OCI-LY1 (cell line): ENCODE measurements around the gene TCF25.

ENCODE experiments used
- H2AFZ ChIP-seq: fragments of 200-600 bp; sonication (generic), shearing (Covaris generic); 2 replicates; pipeline ENCODE4 v1.6.0; 2014; ENCODE audit warnings: antibody characterized with exemption, mild to moderate bottlenecking, low read length
- H3F3A ChIP-seq: fragments of 200-600 bp; sonication (generic), shearing (Covaris generic); 2 replicates; pipeline ENCODE4 v1.6.0; 2014; ENCODE audit warnings: mild to moderate bottlenecking, antibody characterized with exemption, low read length, moderate library complexity; ENCODE audit not compliant: insufficient read depth
- H3K27ac ChIP-seq: fragments of 200-600 bp; sonication (generic); 2 replicates; pipeline ENCODE4 v1.5.1; 2014; ENCODE audit warnings: low read length, mixed run types, mild to moderate bottlenecking, low read depth; ENCODE audit not compliant: poor library complexity, severe bottlenecking
- H3K27me3 ChIP-seq: fragments of 200-600 bp; sonication (generic); 2 replicates; pipeline ENCODE4 v1.6.0; 2014; ENCODE audit warnings: antibody characterized with exemption, mild to moderate bottlenecking, low read length, moderate library complexity; ENCODE audit not compliant: insufficient read depth
- H3K36me3 ChIP-seq: fragments of 200-600 bp; sonication (generic); 2 replicates; pipeline ENCODE4 v1.6.1; 2014; ENCODE audit warnings: mild to moderate bottlenecking, antibody characterized with exemption, low read length, moderate library complexity, mixed read lengths; ENCODE audit not compliant: insufficient read depth
- H3K4me1 ChIP-seq: fragments of 200-600 bp; sonication (generic); 2 replicates; pipeline ENCODE4 v1.5.1; 2014; ENCODE audit warnings: mild to moderate bottlenecking, low read length, moderate library complexity; ENCODE audit not compliant: insufficient read depth, severe bottlenecking
- H3K4me2 ChIP-seq: fragments of 200-600 bp; sonication (generic), shearing (Covaris generic); 2 replicates; pipeline ENCODE4 v1.6.1; 2014; ENCODE audit warnings: low read length
- H3K4me3 ChIP-seq: fragments of 200-600 bp; sonication (generic); 2 replicates; pipeline ENCODE4 v1.5.1; 2014; ENCODE audit warnings: low read length, low read depth, mild to moderate bottlenecking, mixed read lengths; ENCODE audit not compliant: poor library complexity, severe bottlenecking
- H3K79me2 ChIP-seq: fragments of 200-600 bp; shearing (Covaris generic); 2 replicates; pipeline ENCODE4 v1.6.1; 2016; ENCODE audit warnings: mixed run types, low read length, mixed read lengths; ENCODE audit not compliant: insufficient read depth
- H3K9ac ChIP-seq: fragments of 200-600 bp; sonication (generic), shearing (Covaris generic); 2 replicates; pipeline ENCODE4 v1.6.1; 2014; ENCODE audit warnings: mild to moderate bottlenecking, low read length, mixed read lengths
- H3K9me2 ChIP-seq: fragments of 200-600 bp; sonication (generic), shearing (Covaris generic); 2 replicates; pipeline ENCODE4 v1.6.1; 2014; ENCODE audit warnings: low read depth, mild to moderate bottlenecking, low read length, mixed read lengths
- H3K9me3 ChIP-seq: fragments of 200-600 bp; shearing (Covaris generic); 2 replicates; pipeline ENCODE4 v1.6.1; 2014; ENCODE audit warnings: low read length, mixed read lengths
- H4K20me1 ChIP-seq: fragments of 200-600 bp; sonication (generic), shearing (Covaris generic); 2 replicates; pipeline ENCODE4 v1.6.0; 2016; ENCODE audit warnings: mild to moderate bottlenecking, low read length; ENCODE audit not compliant: insufficient read depth
- CTCF ChIP-seq: fragments of 200-600 bp; sonication (generic), shearing (Covaris generic); IDR thresholded peaks from 2 replicates; pipeline ENCODE4 v1.5.1; 2017; ENCODE audit warnings: mild to moderate bottlenecking, antibody characterized with exemption, low read length, moderate library complexity, mixed read lengths
- EZH2 ChIP-seq: fragments of 200-600 bp; sonication (generic), shearing (Covaris generic); IDR thresholded peaks from 2 replicates; pipeline ENCODE4 v1.8.0; 2017; ENCODE audit warnings: borderline replicate concordance, mixed run types, mild to moderate bottlenecking, antibody characterized with exemption, low read length, moderate library complexity, mixed read lengths

TCF25 gene

DNA sequence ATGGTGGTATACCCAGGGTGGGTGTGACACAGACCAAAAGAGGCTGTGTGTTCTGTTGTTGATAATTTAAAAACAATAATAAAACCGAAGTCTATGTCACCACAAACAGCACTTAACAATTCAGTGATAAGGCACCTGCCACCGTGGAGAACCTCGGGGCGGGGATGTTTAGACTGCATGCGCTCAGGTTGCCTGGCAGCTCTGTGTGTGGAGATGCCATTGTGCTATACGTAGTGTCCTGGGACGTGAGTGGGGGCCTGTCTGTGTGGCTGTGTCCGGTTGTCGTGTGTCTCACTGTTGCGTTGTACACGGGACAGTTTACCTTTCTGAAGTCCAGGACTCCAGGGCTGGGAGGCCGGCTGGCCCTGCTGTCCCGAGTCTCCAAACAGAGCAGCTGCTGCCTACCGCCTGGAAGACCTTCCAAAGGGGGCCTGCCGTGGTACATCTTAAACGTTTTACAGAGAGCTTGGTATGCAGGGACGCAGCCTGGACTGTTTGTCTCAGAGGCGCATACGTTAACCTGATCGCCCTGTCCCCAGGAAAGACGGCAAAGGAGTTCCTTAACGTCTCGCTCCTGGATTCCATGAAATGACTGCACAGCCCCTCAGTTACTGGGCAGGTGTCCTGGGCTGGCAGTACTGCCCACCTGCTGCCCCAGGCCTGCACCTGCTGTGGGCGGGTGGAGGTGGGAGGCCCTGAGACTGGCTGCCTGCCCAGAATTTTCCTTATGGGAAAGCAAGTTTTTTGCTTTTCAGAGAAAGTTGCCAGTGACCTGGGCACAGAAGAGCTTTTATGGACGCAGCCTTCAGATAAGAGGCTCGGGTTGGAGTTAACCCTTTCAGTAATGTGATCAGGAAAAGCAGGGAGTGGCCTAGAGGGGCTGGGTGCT lies 26.1 kb upstream of the TCF25 start:
- no peaks in the 10 kb centered on the region for H3K9me3 ChIP-seq
- H3F3A ChIP-seq: no peaks in the 10 kb centered on the region
- H2AFZ ChIP-seq: no peak overlapping the region
- no peaks in the 10 kb centered on the region for H3K9me2 ChIP-seq
- H3K79me2 ChIP-seq: no peaks in the 10 kb centered on the region
- H4K20me1 ChIP-seq: no peaks in the 10 kb centered on the region
- no peak overlapping the region for H3K4me2 ChIP-seq
- H3K4me1 ChIP-seq: peaks cover 27% of the 10 kb centered on the region
- TF ChIP-seq CTCF (no peak), EZH2 (no peak)
- H3K27ac ChIP-seq: no peak overlapping the region
- no peaks in the 10 kb centered on the region for H3K36me3 ChIP-seq
- H3K4me3 ChIP-seq: no peak overlapping the region
- no peak overlapping the region for H3K9ac ChIP-seq
- no peaks in the 10 kb centered on the region for H3K27me3 ChIP-seq

- Histone ChIP-seq H3K9ac (no peak overlapping the region), H3K27me3 (no peaks in the 10 kb centered on the region), H3F3A (no peaks in the 10 kb centered on the region), H3K27ac (no peak overlapping the region), H2AFZ (no peak overlapping the region), H3K4me2 (no peak overlapping the region), H3K4me3 (no peak overlapping the region), H3K36me3 (no peaks in the 10 kb centered on the region), H3K9me3 (no peaks in the 10 kb centered on the region), H4K20me1 (no peaks in the 10 kb centered on the region), H3K79me2 (no peaks in the 10 kb centered on the region), H3K4me1 (peaks cover 26% of the 10 kb centered on the region), H3K9me2 (no peaks in the 10 kb centered on the region)
- TF ChIP-seq EZH2: no peak
- no peak for TF ChIP-seq CTCF
Measured at GRCh38 chr16:89847940-89848297, 25.5 kb upstream of the TCF25 start.

GRCh38 chr16:89848974-89849373 lies 24.4 kb upstream of the TCF25 start:
- Histone ChIP-seq H2AFZ (no peak overlapping the region), H3K9me3 (no peaks in the 10 kb centered on the region), H3K9ac (no peak overlapping the region), H3K4me2 (no peak overlapping the region), H3K27me3 (no peaks in the 10 kb centered on the region), H3K9me2 (no peaks in the 10 kb centered on the region), H3K27ac (no peak overlapping the region), H3K79me2 (no peaks in the 10 kb centered on the region), H3K36me3 (no peaks in the 10 kb centered on the region), H3K4me3 (no peak overlapping the region), H3F3A (no peaks in the 10 kb centered on the region), H3K4me1 (peaks cover 16% of the 10 kb centered on the region), H4K20me1 (no peaks in the 10 kb centered on the region)
- TF ChIP-seq EZH2 (no peak), CTCF (no peak)
